Frontal cortex (tissue), 4 donors: ENCODE results near the gene NUP93. TPM values are rescaled to one million over a fixed set of nuclear protein-coding genes. Genes with fewer than 3 reads are reported as not detected.
"Not testable (repeated sequence)": the region's sequence is repeated elsewhere in the genome, so short reads cannot be mapped to it uniquely, and the experiment has no call there.

Experiments used
- DNase-seq, 2 donors: peaks; one replicate each; pipeline ENCODE4 v3.0.0; 2012; ENCODE audit warnings: low spot score in 2 of 2
- FAIRE-seq: peaks from 2 replicates; lab custom pipeline; 2012; peaks lifted over from hg19 to GRCh38; lab: Jason Lieb, UNC
- total RNA-seq: library from RNA; depleted of rRNA; stranded (reverse); fragments of >200 nt; gene quantifications from one replicate; pipeline ENCODE4 v1.2.3, GENCODE V29; 2014
- donor health status: control.
- donor health status: control.
- donor health status: control.

Gene NUP93
- total RNA-seq, 1 donor from 2014 or later = 219 TPM

DNA sequence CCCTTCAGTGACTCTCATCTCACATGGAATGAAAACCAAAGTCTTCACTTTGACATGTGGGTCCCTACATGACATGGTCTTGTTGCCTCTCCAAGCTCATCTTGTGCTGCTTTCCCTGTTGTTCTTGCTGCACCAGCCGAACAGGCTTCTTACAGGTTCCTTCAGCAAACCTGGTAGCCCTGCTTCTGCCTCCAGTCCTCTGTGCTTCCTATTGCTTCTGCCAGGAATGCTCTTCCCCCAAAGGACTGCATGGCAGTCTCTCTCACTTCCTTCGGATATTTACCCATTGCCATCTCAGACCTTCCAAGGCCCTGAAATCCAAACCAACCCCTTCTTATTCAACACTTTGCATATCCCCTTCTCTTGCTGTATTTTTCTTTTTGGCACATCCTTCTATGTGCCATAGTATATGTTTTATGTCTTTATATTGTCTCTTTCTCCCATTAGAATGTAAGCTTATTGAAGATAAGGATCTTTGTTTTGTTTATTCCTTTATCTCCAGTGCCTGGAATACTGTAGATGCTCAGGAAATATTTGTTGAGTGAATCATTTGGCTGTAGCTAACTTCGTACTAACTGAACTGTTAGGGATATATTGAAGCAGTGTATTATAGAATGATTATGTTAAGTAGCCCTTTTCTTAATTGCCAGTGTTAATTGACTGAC lies 77.2 kb downstream of the NUP93 start:
- no peak for FAIRE-seq
- no peak for DNase-seq

DNA sequence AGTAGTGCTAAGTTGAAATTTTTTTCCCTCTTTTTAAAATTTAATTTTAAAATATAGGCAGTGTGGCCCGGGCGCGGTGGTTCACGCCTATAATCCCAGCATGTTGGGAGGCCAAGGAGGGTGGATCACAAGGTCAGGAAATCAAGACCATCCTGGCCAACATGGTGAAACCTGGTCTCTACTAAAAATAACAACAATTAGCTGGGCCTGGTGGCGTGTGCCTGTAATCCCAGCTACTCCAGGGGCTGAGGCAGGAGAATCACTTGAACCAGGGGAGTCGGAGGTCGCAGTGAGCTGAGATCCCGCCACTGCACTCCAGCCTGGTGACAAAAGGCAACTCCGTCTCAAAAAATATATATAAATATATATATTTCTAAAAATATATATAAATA lies 77.7 kb downstream of the NUP93 start:
- DNase-seq, FAIRE-seq: not testable (repeated sequence)

GRCh38 chr16:56810954-56811353 lies 81.0 kb downstream of the NUP93 start:
- FAIRE-seq = no peak
- DNase-seq = no peak

GRCh38 chr16:56811602-56812001 lies 81.7 kb downstream of the NUP93 start:
- not testable (repeated sequence) for DNase-seq, FAIRE-seq

DNA sequence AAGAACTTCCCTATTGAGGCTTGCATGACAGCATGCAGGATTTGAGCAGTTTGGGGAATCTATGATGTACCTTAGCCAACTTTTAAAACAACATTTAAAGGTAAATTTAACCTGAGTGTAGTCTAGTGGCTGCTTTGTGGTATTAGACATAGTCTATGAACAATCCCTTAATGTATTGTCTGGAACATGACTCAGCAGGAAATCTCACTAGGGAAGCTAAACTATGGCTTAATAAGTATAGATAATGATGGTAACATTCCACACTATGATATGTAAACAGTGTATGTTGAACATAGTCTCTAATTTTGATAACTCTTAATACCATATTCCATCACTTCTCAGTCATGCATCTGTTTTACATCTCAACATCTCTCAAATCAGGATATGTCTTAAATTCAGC lies 83.0 kb downstream of the NUP93 start:
- FAIRE-seq (no peak), DNase-seq (no peak)

DNA sequence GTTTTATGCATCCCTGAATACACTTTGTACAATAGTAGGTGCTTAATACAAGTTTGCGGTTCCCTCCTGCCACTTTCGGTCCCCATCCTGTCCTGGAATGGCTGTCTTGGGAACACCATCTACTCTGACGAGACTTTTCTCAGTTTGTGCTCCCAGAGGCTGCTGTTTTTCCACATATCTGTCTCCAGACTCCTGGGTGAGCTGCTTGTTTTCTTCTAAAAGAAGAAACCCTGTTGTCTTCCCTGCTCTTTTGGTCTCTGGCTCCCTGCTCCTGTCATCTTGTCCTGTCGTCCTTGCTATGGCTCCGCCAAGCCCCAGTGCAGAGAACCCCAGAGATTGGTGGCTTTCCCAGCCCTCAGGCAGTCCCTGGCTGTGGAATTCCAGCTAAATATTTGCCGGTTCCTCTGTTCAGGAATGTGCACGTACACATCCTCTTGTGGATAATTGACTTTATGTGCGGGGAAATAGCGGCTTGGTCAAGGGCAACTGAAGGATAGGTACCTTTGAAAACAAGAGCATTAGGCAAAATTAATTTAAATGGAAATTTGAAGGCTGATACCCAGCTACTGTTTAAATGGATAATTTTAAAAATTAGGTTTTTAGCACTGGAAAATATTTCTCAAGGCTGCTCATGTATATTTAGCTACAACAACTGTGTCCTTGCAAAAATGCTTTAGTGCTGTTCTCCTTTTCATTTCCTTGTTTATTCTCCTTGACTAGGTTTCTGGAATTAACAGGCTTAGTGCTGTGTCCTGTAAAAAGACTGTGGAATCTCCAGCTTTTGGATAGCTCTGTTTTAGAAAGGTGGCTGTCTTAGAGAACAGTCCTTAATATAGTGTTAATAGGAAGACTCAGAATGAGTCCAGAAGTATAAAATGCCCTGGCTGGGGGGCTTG lies 84.9 kb downstream of the NUP93 start:
- FAIRE-seq (no peak), DNase-seq (no peak)

GRCh38 chr16:56815721-56816120 lies 85.8 kb downstream of the NUP93 start:
- DNase-seq (no peak), FAIRE-seq (no peak)

- DNase-seq (no peak), FAIRE-seq (no peak)
Observed at GRCh38 chr16:56817056-56817455, 87.1 kb downstream of the NUP93 start.

- DNase-seq = no peak
- FAIRE-seq = no peak
Observed at GRCh38 chr16:56817938-56818337, 88.0 kb downstream of the NUP93 start.

DNA sequence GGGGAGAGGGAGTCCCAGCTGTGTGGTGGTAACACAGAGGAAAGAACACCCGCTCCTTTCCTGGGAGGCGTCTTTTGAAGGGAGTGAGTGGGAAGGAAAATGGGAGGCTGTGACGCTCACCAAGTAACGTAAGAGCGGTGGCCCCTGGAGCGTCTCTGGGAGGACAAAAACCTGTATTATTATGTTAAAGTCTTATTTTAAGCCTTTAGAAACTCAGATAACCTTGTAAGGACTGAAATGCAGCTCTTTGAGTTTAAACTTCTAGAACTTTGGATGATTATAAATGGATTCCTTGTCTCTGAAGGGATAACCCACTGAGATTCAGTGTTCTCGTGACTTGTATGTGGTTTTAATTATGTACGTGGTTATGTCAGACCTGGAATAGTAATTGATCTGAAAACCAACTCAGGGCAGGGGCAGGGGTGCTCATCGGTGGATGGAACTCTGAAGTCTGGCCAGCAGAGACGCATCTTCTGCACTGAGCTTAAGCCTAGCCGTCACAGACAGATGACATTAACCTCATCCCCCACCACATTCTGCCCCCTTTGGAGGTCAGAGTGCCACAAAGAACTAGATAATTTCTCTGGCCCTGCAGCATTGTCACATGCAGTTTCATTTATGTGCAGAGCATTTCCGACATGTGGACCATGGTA lies 93.3 kb downstream of the NUP93 start:
- FAIRE-seq = no peak
- DNase-seq = peak in 1 of 2 donors; percentile 16

DNA sequence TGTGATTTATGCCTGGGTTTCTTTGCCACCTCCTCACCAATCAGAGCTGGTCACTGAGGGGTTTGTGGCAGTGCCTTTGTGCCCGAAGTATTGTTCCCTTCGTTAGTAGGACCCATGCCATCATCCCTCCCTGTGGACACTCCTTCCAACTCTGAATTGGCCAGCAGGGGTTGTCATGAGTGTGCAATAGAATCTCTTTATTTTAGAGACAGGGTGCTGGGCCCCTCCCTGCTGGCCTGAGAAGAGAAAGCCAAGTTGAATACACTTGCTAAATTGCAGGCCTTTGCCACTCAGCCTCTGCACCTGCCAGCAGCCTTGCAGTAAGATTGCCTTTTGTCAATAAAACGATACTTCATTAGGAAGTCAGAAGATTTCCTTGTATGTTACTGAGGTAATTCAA lies 94.4 kb downstream of the NUP93 start:
- FAIRE-seq (no peak), DNase-seq (peak; percentile 4 to 20)

DNA sequence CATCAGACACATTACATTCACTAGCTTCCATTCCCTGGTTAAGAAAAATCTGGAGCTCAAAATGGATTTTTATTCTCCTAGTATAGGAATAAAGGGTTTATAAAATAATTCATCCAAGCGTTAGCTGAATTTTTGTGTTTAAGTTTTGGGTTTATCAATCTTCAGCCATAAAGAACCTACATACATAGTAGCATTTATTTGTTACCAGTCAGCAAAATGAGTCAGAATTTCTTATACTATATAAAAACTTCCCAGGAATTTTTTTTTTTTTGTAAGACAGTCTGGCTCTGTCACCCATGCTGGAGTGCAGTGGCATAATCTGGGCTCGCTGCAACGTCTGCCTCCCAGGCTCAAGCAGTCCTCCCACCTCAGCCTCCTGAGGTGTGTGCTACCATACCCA lies 94.9 kb downstream of the NUP93 start:
- DNase-seq (no peak), FAIRE-seq (no peak)

DNA sequence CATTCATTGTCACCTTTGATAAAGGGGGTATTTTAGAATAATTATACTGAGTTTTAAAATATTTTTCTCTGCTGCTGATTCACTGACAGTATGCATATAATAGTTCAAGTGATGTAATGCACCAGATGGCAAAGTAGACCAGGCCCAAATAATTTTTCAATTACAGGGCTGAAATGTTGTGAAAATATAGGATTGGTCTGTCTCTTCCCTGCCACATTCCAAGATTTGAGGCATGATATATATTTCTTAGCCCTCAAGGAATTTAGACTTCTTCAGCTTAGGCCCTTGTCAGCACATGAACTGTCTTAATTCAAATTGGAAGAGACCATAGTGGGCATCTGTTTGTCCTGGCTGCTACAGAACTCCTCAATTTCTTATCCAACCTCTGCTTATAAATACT lies 95.9 kb downstream of the NUP93 start:
- FAIRE-seq = no peak
- DNase-seq = no peak

GRCh38 chr16:56828647-56829046 lies 98.7 kb downstream of the NUP93 start:
- FAIRE-seq = no peak
- no peak for DNase-seq

DNA sequence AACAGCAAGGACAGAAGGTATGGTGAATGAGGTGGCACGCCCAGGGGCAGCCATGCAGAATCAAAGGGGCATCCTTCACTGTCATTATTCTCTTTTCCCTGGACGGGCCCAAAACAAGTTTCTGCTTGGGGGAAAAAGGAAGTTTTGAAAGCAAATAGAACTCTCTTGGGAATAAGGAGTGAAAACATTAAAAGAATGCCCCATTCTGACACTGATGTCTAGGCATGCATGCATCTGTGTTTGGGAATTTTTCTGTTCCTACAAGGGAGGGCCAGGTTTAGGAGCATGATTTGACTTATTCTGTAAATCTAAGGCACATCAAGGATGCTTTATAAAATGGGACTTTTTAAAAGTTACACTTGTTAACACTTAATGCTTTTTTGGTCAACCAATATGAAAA lies 100.7 kb downstream of the NUP93 start:
- FAIRE-seq (no peak), DNase-seq (no peak)

- no peak for DNase-seq
- no peak for FAIRE-seq
Observed at GRCh38 chr16:56832768-56833167, 102.8 kb downstream of the NUP93 start.

- no peak for FAIRE-seq
- no peak for DNase-seq
Observed at GRCh38 chr16:56833243-56833970, 103.5 kb downstream of the NUP93 start.

DNA sequence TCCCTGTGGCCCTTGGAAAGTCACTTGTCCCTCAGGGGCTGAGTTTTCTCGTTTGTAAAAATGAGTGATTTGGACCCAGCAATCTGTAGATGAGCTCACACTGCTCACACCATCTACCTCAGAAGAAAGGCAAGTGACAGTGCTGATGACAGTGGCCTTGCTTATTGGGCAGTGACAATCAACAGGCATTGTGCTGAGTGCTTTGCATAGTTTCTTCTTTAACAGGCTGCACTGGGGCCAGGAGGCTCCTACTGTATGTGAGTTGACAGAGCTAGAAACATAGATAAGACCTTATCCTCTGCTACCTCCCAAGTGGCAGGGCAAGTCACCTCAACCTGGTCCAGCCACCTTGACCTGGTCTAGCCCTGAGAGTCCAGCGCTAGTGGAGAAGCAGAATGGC lies 105.4 kb downstream of the NUP93 start:
- no peak for FAIRE-seq
- DNase-seq = no peak

DNA sequence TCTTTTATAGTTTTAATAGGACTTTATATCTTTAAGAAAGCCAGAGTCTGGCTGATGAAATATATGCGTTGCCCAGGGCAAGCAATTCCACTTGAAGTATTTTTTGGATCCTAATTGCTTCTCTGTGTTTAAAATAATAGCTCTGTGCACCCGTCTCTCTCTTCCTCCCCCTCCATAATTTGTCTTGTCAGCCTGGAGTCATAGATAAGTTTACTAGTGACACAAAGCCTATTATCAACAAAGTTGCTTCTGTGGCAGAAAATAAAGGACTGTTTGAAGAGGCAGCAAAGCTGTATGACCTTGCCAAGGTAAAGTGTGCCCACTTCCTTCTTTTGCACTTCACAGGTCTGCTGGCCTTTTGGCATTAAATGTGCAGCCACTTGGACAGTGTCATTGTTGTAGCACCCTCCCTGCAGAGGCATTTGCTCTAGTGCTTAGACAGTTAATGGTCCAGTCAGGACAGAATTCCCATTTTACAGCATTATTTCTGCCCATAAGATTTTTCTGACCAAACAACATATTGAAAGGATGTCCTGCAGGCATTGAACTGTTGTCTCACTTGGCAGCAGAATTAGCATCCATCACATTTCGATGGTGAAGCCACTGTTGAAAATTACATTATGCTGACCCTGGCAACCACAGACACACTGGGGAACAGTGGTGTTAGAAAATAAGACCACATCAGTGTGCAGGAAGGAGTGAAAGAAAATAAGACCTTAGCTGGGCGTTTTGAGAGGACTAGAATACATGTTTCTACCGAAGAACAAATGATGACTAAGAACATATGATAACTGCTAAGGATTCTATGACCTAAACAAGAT lies 106.7 kb downstream of the NUP93 start:
- FAIRE-seq = no peak
- no peak for DNase-seq
